ENCODE measurements around the gene TMEM208.

TMEM208 gene

DNA sequence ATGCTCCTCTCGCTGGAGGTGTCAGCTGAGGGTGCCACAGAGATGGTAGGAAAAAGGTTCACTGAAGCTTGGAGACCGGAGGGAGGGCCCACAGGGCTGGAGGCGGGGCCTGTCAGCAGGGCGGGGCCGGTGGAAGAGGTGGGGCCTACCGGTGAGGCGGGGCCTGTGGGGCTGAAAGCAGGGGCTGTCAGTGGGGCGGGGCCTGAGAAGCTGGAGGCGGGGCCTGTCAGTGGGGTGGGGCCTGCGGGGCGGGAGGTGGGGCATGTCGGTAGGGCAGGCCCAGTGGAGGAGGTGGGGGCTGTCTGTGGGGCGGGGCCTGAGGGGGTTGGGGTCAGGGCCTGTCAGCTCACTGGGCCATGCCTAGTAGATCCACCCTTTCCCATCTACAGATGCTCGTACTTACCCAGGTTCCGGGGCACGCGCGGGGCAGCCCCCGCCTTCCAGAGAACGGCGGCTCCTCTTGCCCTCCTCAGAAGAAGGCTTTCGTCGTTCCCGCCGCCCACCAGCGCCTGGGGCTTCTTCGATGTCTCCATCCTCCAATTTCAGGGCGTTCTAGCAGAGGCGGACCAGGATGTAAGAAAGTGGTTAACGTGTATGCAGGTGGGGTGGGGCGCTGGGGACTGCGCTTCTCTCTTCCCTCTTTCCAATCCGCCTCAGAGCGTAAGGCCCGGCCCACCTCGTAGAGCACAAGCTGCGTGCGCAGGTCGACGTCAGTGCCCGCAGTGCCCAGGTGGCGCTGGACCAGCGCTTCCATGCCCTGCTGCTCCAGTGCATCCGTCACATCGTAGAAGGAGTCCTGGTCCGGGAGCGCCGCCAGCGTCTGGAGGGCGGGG lies 9.8 kb downstream of the TMEM208 start:
- peak; percentile 28 for DNase-seq (ENCODE audit: low read depth)

DNA sequence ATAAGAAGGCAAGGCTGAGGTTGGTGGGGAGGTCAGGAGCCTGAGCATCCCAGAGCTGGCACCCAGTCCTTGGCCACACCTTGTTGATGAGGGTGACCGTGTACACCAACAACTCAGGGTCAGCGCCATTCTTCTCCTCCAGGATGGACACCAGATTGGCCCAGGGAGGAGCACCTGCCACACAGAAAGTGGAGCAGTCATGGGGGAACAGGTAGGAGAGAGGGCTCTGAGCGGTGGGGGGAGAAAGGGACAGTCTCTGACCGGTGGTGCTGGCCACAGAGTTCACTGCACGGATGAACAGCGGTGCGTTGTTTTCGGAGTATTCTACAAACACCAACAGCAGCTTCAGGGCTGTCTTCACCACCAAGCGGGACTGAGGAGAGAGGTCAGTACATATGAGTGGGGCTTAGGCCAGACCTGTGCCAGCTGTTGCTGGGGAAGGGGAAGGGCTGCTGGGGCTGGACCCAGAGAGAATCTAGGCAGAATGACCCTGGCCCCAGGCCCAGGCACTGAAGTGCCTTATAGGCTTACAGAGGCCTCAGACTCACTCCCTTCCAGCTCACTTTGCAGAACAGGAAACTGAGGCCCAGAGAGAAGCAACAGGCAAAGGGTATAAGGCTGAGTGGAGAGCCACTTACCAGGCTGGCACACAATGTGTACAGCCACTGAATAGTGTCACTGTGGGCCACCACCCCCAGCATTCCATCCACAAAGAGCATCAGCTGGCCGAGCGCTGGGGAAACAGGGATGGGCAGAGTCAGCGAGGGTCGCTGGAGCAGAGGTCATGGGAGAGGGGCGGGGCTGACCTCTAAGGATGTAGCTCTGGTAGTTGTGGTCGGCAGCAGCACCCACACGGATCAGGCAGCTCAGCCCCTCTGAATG lies 10.7 kb downstream of the TMEM208 start:
- no peak for DNase-seq (ENCODE audit: low read depth)

GRCh38 chr16:67238278-67238575 lies 11.3 kb downstream of the TMEM208 start:
- DNase-seq (ENCODE audit: low read depth) = no peak

DNA sequence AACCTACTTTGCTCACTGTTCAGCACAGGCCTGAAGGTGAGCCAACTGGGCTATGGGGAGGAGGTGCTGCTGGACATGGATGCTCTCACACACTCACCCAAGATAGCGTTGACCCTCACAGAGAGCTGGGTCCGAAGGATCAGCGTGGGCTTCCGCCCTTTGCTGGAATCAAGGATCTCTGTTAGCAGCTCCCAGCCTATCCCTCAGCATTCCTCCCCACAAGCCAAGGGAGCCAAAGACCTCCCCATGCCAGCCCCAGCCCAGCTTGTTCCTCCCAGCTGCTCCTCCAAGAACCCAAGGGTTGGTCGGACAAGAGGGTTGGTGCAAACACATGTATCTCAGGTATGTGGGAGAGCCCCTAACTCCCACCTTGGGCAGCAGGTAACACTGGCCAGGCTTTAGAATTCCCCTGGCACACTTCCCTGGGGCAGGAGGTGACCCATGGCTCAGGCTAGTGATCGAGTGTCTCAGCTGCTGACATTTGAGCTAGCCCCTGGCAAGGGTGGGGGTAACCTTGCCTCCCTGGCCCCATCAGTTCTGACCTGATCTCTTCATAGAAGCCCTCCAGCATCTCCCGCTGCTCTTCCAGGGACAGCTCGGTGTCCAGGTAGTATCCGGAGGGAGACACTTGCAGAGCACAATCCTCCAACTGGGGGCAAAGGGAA lies 12.0 kb downstream of the TMEM208 start:
- no peak for DNase-seq (ENCODE audit: low read depth)

DNA sequence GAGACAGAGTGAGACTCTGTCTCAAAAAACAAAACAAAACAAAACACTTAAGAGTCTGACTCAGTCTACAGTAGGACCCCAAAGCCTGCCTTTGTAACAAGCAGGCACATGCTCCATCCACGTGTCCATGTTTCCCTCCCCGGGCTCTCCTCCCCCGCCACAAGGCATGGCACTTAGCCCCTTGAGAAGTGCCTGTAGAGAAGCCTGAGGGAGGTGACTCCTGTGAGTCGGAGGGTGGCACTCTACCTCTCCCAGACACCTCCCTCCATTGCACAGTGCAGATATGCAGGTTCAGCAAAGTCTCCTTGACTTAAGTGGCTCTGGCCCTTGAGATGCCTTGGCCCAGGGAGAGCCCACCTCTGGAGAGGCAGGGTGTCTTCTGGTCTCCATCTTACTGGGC lies 13.6 kb downstream of the TMEM208 start:
- no peak for DNase-seq (ENCODE audit: low read depth)

- DNase-seq (ENCODE audit: low read depth) = no peak
Observed at GRCh38 chr16:67241008-67241900, 14.3 kb downstream of the TMEM208 start.

- DNase-seq (ENCODE audit: low read depth) = no peak
Observed at GRCh38 chr16:67242138-67242730, 15.3 kb downstream of the TMEM208 start.

DNA sequence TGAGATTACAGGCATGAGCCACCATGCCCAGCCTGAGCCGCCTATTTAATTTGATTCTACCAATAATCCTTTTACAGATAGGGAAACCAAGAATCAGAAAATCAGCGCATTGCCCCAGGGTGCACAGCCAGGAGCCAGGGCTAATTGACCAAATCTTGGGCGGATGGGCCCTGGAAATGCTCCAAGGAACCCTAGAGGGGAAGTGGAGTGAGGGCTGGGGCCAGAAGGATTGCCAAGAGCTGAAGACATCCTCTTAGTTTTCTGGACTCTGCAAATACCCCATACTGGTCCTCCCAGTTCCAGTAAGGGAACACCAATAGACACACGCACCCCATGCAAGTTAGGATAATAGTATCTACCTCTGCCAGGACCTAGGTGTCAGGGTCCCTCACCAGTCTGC lies 16.6 kb downstream of the TMEM208 start:
- no peak for DNase-seq (ENCODE audit: low read depth)

DNA sequence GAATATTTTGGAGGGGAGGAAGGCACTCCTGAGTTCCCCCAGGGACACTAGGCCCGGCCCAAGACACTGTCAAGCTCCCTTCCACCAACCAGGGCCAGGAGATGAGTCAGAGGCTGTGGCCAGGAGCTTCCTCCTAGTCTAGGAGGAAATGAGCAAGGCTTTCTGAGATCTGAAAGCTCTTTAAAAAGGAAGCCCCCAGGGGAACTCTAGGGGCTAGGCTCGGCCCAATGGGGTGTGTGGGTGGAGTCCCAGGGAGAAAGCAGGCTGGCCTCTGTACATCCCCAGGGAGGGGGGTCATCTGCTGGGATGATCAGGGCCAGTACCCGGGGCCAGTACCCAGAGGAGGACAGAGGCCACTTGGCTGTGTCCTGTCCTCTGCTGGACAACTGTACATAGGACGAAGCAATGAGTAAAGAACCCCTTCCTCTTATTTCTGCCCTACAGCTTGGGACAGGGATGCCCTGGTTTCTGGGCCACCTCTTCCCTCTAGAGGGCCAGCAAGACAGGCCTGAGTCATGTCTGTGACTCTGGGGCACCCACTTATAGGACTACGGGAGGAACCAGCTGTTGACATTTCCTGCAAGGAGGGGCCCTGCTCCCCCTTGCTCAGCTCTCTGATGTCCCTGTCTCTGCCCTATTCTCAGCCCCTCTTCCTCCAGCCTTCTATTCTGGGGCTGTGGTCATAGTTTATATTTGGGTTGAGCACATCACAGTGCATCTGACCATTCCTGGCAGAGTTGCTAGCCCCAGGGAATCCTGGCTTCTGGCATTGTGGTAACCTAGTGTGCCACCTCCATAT lies 17.7 kb downstream of the TMEM208 start:
- DNase-seq (ENCODE audit: low read depth) = peak; percentile 66

- DNase-seq (ENCODE audit: low read depth) = no peak
Observed at GRCh38 chr16:67245186-67245585, 18.3 kb downstream of the TMEM208 start.

DNA sequence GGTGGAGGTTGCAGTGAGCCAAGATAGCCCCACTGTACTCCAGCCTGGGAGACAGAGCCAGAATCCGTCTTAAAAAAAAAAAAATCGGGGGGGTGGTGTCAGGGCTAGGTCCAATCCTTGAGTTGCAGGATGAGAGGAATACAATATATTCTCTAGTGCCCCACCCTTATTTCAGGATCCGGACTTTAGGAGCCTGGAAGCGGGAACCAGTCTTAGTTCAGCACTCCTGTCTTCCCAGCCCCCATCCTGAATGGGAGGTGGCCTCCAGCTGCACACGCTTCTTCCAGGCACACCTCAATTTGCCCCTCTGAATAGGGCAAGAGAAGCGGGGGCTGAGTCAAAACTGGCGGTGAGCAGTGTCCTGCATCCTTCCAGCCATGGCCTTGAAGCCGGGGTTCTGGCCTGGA lies 18.7 kb downstream of the TMEM208 start:
- DNase-seq (ENCODE audit: low read depth) = no peak

DNA sequence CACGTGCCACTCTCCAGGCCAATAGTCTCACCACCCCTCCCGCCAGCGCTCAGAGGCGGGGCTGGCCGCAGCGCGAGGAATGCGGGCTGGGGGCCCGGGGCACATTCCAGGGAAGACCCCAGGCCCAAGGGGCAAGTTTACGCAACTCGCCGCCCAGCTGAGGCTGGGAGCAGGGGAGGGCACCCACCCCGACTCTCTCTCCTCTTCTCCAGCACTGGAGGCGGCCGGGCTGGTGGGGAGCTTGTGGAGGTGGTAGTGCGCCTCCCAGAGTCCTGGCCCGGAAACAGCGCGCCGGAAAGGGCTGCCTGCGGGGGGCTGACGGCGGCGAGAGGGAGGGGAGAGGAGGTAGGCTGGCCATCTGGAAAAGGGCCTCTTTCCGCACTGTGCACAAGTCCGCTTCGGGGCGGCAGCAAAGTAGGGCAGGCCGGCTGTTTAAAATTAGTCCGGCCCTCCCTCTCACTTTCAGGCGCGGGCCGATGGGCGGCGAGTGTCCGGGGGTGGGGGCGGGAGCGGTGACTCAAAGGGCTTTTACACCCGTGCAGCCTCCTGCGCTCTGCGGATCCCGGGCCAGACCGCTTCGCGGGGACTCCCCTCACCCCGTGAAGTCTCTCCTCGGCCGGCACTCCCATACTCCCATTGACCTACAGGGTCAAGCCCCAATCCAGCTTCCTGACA lies 19.3 kb downstream of the TMEM208 start:
- no peak for DNase-seq (ENCODE audit: low read depth)

DNA sequence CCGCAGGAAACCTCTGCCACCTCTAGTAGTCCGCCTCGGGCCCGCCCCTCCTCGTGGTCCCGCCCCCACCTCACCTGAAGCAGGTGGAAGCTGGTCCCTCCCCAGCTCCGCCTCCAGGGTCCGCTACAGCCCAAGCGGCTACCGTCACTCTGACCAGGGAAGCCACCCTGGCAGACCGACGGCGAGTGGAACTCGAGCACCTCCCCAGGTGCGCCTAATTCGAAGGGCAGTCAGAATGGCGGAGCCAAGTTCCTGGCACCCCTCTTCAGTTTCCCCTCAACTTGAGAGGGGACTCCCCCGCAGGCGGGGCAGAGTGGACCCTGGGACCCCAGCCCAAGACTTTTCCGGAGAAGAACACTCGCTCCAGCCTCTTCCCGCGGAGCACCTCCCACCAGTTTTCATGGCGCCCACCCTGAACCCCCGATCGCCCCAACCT lies 19.8 kb downstream of the TMEM208 start:
- DNase-seq (ENCODE audit: low read depth) = no peak

DNA sequence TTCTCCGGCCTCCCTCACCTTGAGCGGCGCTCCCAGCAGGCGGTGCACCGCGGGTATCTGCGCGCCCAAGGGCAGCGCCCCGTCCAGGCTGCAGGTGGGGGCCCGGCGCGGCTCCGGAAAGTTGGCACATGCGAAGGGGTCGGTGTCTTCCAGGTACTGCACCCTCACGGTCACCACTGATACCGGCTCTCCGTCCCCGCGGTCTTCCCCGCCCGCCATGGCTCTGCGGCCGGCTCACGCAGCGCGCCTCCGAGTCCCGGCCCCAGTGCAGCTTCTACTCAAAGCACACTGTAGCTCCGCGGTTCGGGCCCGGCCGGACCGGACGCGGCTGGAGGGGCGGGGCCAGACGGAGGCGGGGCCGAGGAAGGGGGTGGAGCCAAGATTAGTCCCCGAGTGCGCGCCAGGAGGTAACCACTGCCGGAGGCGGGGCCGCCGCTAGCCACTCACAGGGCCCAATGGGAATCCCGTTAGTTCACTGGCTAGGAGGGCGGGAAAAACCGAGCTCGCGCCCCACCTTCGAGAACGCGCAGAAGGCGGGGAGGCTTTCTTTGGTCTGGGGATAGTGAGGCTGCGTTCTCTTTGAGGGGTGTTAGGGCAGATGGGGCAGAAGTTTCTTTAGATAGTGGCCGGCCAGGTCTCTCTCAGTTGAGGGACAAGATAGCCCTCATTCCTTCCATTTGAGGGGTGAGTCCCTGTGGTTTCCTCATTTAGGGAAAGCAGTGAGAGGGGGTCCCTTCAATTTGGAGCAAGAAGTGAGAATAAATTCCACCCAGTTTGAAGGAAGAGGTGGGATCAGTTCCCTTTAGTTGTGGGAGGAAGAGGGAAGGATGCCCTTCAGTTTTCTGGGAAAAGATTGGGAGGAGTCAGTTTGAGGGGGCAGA lies 20.5 kb downstream of the TMEM208 start, which contains the start of gene FHOD1:
Gene FHOD1 (minus strand): TSS at position 290 of the 881 bp plus-strand sequence. CDS start 71 bp downstream, at position 219.
- DNase-seq (ENCODE audit: low read depth) = peak; percentile 92

- no peak for DNase-seq (ENCODE audit: low read depth)
Observed at GRCh38 chr16:67248073-67248400, 21.1 kb downstream of the TMEM208 start.

- DNase-seq (ENCODE audit: low read depth) = no peak
Observed at GRCh38 chr16:67248401-67249177, 21.7 kb downstream of the TMEM208 start, which contains the start of gene SLC9A5. Gene SLC9A5, plus strand, starts transcription at chr16:67248979. Its CDS starts 36 bp downstream, at chr16:67249015.

GRCh38 chr16:67249178-67250044 lies 22.5 kb downstream of the TMEM208 start:
- no peak for DNase-seq (ENCODE audit: low read depth)
